Stimulated activated CD8-positive, alpha-beta memory T cell treated with anti-CD3 and anti-CD28 coated beads, Interleukin-15, amount 100 ng/mL, for 24 hours (primary cell): ENCODE data around the gene SLC6A18.

Experiments
- DNase-seq: peaks from one replicate; pipeline ENCODE4 v3.0.0-alpha.2; 2020; ENCODE audit warnings: low read depth

Gene SLC6A18

GRCh38 chr5:1186351-1187233 is 38.6 kb upstream of the SLC6A18 start:
- no peak for DNase-seq

- DNase-seq = no peak
These were observed 37.8 kb upstream of the SLC6A18 start for GRCh38 chr5:1187234-1187949.

- no peak for DNase-seq
These were observed 37.2 kb upstream of the SLC6A18 start for GRCh38 chr5:1187950-1188334.

- no peak for DNase-seq
These were observed 36.7 kb upstream of the SLC6A18 start for GRCh38 chr5:1188464-1188863.

GRCh38 chr5:1189269-1189668 is 35.9 kb upstream of the SLC6A18 start:
- DNase-seq = no peak

- DNase-seq = no peak
These were observed 34.9 kb upstream of the SLC6A18 start for GRCh38 chr5:1190278-1190677.

- no peak for DNase-seq
These were observed 34.3 kb upstream of the SLC6A18 start for GRCh38 chr5:1190837-1191239.

GRCh38 chr5:1192971-1193590 is 32.1 kb upstream of the SLC6A18 start:
- no peak for DNase-seq

- DNase-seq = no peak
These were observed 31.6 kb upstream of the SLC6A18 start for GRCh38 chr5:1193591-1193985.

- no peak for DNase-seq
These were observed 30.8 kb upstream of the SLC6A18 start for GRCh38 chr5:1194378-1194777.

- DNase-seq = no peak
These were observed 29.7 kb upstream of the SLC6A18 start for GRCh38 chr5:1195439-1195838.

- DNase-seq = no peak
These were observed 29.3 kb upstream of the SLC6A18 start for GRCh38 chr5:1195916-1196315.

- DNase-seq = no peak
These were observed 28.6 kb upstream of the SLC6A18 start for GRCh38 chr5:1196562-1196961.

- no peak for DNase-seq
These were observed 27.1 kb upstream of the SLC6A18 start for GRCh38 chr5:1197876-1198666.

GRCh38 chr5:1199340-1199648 is 25.9 kb upstream of the SLC6A18 start:
- no peak for DNase-seq

GRCh38 chr5:1199649-1200494 is 25.3 kb upstream of the SLC6A18 start:
- no peak for DNase-seq

- DNase-seq = no peak
These were observed 24.5 kb upstream of the SLC6A18 start for GRCh38 chr5:1200495-1201326.

- no peak for DNase-seq
These were observed 23.7 kb upstream of the SLC6A18 start, which contains the start of gene SLC6A19 for GRCh38 chr5:1201327-1202025. SLC6A19 (plus strand) TSS chr5:1201595; CDS start chr5:1201651, 56 bp downstream.

- no peak for DNase-seq
These were observed 23.0 kb upstream of the SLC6A18 start for GRCh38 chr5:1202026-1202797.
